Subcutaneous adipose tissue (tissue), 4 donors: ENCODE data around the gene CFAP45. TPM values are rescaled to one million over a fixed set of nuclear protein-coding genes. Genes with fewer than 3 reads are reported as not detected.

ENCODE experiments used
- total RNA-seq, 4 donors: library from RNA; depleted of rRNA; stranded (reverse); fragments of >200 nt; gene quantifications; one replicate each; pipeline ENCODE4 v1.1.0, GENCODE V29; 2016
- TF ChIP-seq, protein P1 (sequence below): fragments of 450-650 bp; IDR thresholded peaks from one replicate; pipeline ENCODE4 v1.5.1; 2016; ENCODE audit warnings: low read depth, mild to moderate bottlenecking, control low read depth, antibody characterized with exemption, moderate library complexity

CFAP45 gene
- total RNA-seq, 4 donors from 2014 or later: 0.85 to 1.3 TPM; not detected in 2

- TF ChIP-seq, protein P1, sequence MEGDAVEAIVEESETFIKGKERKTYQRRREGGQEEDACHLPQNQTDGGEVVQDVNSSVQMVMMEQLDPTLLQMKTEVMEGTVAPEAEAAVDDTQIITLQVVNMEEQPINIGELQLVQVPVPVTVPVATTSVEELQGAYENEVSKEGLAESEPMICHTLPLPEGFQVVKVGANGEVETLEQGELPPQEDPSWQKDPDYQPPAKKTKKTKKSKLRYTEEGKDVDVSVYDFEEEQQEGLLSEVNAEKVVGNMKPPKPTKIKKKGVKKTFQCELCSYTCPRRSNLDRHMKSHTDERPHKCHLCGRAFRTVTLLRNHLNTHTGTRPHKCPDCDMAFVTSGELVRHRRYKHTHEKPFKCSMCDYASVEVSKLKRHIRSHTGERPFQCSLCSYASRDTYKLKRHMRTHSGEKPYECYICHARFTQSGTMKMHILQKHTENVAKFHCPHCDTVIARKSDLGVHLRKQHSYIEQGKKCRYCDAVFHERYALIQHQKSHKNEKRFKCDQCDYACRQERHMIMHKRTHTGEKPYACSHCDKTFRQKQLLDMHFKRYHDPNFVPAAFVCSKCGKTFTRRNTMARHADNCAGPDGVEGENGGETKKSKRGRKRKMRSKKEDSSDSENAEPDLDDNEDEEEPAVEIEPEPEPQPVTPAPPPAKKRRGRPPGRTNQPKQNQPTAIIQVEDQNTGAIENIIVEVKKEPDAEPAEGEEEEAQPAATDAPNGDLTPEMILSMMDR: no peak
These were observed 42.1 kb downstream of the CFAP45 start for GRCh38 chr1:159857889-159858288.

- TF ChIP-seq, protein P1: no peak
These were observed 43.4 kb downstream of the CFAP45 start for GRCh38 chr1:159856576-159856975.

DNA sequence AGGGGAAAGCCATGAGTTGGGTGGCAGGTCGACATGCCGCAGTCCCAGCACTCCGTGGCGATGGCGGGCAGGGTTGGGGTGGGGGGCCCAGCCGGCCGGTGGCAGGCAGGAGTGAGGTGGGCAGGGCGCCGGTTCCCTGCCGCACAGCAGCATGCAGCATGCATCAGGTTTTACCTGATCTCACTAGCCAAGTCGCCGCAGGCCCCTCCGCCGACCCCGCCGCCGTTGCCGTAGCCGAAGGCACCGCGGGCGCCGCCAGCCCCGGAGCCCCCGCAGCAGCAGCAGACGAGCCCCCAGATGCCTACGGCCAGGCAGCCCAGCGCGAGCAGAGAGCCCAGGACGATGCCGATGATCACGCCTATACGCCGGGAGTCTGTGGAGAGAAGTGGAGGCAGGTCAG is 44.3 kb downstream of the CFAP45 start:
- TF ChIP-seq, protein P1: no peak

GRCh38 chr1:159854693-159855192 is 45.2 kb downstream of the CFAP45 start:
- TF ChIP-seq, protein P1: no peak

GRCh38 chr1:159854116-159854692 is 45.8 kb downstream of the CFAP45 start:
- TF ChIP-seq, protein P1: no peak

GRCh38 chr1:159853417-159854115 is 46.4 kb downstream of the CFAP45 start:
- TF ChIP-seq, protein P1: no peak

DNA sequence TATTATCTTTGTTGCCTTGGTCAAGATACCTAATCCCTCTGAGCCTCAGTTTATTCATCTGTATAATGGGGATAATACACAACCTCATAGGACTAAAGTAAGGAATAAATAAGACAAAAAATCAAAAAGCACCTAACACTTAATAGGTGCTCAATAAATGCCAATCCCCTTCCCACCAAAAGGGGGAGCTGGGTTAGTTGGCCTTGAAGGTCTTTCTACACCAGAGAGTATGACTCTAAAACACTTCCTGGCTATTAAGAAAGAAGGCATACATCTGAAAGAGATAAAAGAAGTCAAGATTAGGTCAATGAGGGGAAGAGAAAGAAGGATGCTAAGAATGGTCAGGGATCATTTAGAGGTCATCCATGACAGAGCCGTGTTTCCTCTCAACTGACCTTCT is 48.6 kb downstream of the CFAP45 start:
- TF ChIP-seq, protein P1: no peak
